HEK293 (cell line): ENCODE results near the gene GUF1.

Source experiments
- CTCF ChIA-PET: fragments of 350-600 bp; formaldehyde crosslinking; extraction: SDS; loops from one replicate; lab custom pipeline; 2021; ENCODE audit warnings: antibody characterized with exemption; lab: Yijun Ruan, JAX
- POLR2A ChIA-PET: fragments of 300-600 bp; formaldehyde crosslinking; extraction: SDS; loops from one replicate; lab custom pipeline; 2020; ENCODE audit warnings: antibody characterized with exemption, inconsistent platforms; lab: Yijun Ruan, JAX
- H3K27ac ChIP-seq: fragments of 200-500 bp; sonication (Bioruptor generic); 2 replicates; pipeline ENCODE4 v1.5.1; 2014; ENCODE audit warnings: low read depth, low read length, control low read depth, inconsistent platforms; ENCODE audit errors: extremely low read depth
- H3K36me3 ChIP-seq, 2 experiments: fragments of 200-500 bp in 1 of 2; sonication (Bioruptor generic) in 1 of 2; 1 replicate in 1 of 2; 2 replicates in 1 of 2; pipeline ENCODE4 v1.5.1; 2014 to 2017; ENCODE audit warnings: inconsistent platforms in 2 of 2, low read length in 2 of 2; ENCODE audit not compliant: control insufficient read depth in 2 of 2, insufficient read depth in 1 of 2
- H3K4me1 ChIP-seq: fragments of 200-500 bp; sonication (Bioruptor generic); 2 replicates; pipeline ENCODE4 v1.5.1; 2014; ENCODE audit warnings: mild to moderate bottlenecking, low read length, inconsistent platforms; ENCODE audit not compliant: control insufficient read depth, insufficient read depth
- H3K4me3 ChIP-seq: 2 replicates; pipeline ENCODE4 v1.5.1; 2011; ENCODE audit warnings: low read depth, mild to moderate bottlenecking, control low read depth, low read length, moderate library complexity
- H3K9me3 ChIP-seq: fragments of 200-500 bp; sonication (Bioruptor generic); 2 replicates; pipeline ENCODE4 v1.5.1; 2014; ENCODE audit warnings: low read depth, low read length, inconsistent platforms; ENCODE audit not compliant: control insufficient read depth, insufficient read depth
- ATF2 ChIP-seq: fragments of 450-650 bp; formaldehyde crosslinking; IDR thresholded peaks from 2 replicates; pipeline ENCODE4 v1.5.1; 2016; ENCODE audit warnings: missing biosample characterization, missing genetic modification characterization, low read depth
- BCL11A ChIP-seq: fragments of 450-650 bp; formaldehyde crosslinking; IDR thresholded peaks from 2 replicates; pipeline ENCODE4 v1.5.1; 2016; ENCODE audit warnings: low read depth, missing biosample characterization, missing genetic modification characterization
- EGR2 ChIP-seq: fragments of 450-650 bp; formaldehyde crosslinking; IDR thresholded peaks from 2 replicates; pipeline ENCODE4 v1.5.1; 2016; ENCODE audit warnings: low read depth, missing biosample characterization, missing genetic modification characterization
- KLF10 ChIP-seq: fragments of 450-650 bp; IDR thresholded peaks from 2 replicates; pipeline ENCODE4 v1.5.1; 2018; ENCODE audit warnings: missing biosample characterization, mild to moderate bottlenecking, missing genetic modification characterization
- KLF9 ChIP-seq: fragments of 450-650 bp; formaldehyde crosslinking; IDR thresholded peaks from 2 replicates; pipeline ENCODE4 v1.5.1; 2016; ENCODE audit warnings: missing biosample characterization, missing genetic modification characterization, low read depth
- REPIN1 ChIP-seq: fragments of 450-650 bp; formaldehyde crosslinking; IDR thresholded peaks from 2 replicates; pipeline ENCODE4 v1.5.1; 2017; ENCODE audit warnings: missing biosample characterization, missing genetic modification characterization, low read depth
- TRIM28 ChIP-seq: IDR thresholded peaks from 2 replicates; pipeline ENCODE4 v1.6.1; 2011; ENCODE audit warnings: low read length, control low read depth, borderline replicate concordance
- ZNF169 ChIP-seq: fragments of 450-650 bp; formaldehyde crosslinking; IDR thresholded peaks from 2 replicates; pipeline ENCODE4 v1.5.1; 2016; ENCODE audit warnings: missing biosample characterization, missing genetic modification characterization
- ZNF174 ChIP-seq: fragments of 450-650 bp; formaldehyde crosslinking; IDR thresholded peaks from 2 replicates; pipeline ENCODE4 v1.5.0; 2017; ENCODE audit warnings: missing biosample characterization, mild to moderate bottlenecking, missing genetic modification characterization
- ZNF223 ChIP-seq: fragments of 450-650 bp; formaldehyde crosslinking; IDR thresholded peaks from 2 replicates; pipeline ENCODE4 v1.5.1; 2016; ENCODE audit warnings: missing biosample characterization, missing genetic modification characterization
- ZNF341 ChIP-seq: fragments of 450-650 bp; formaldehyde crosslinking; IDR thresholded peaks from 2 replicates; pipeline ENCODE4; 2016; ENCODE audit warnings: low read depth, missing biosample characterization, missing genetic modification characterization
- ZNF362 ChIP-seq: fragments of 450-650 bp; formaldehyde crosslinking; IDR thresholded peaks from 2 replicates; pipeline ENCODE4 v1.5.1; 2016; ENCODE audit warnings: missing biosample characterization, missing genetic modification characterization
- ZNF529 ChIP-seq: fragments of 450-650 bp; formaldehyde crosslinking; IDR thresholded peaks from 2 replicates; pipeline ENCODE4 v1.5.1; 2017; ENCODE audit warnings: missing genetic modification characterization, missing biosample characterization; ENCODE audit not compliant: insufficient replicate concordance
- ZNF549 ChIP-seq: fragments of 450-650 bp; IDR thresholded peaks from 2 replicates; pipeline ENCODE4 v1.5.1; 2018; ENCODE audit warnings: missing biosample characterization, missing genetic modification characterization, mild to moderate bottlenecking, inconsistent platforms, moderate library complexity
- ZNF654 ChIP-seq: fragments of 450-650 bp; formaldehyde crosslinking; IDR thresholded peaks from 2 replicates; pipeline ENCODE4 v1.5.1; 2016; ENCODE audit warnings: low read depth, missing biosample characterization, missing genetic modification characterization
- ZNF701 ChIP-seq: fragments of 450-650 bp; formaldehyde crosslinking; IDR thresholded peaks from 2 replicates; pipeline ENCODE4 v1.5.1; 2016; ENCODE audit warnings: missing biosample characterization, missing genetic modification characterization
- ZNF747 ChIP-seq: fragments of 450-650 bp; formaldehyde crosslinking; IDR thresholded peaks from 2 replicates; pipeline ENCODE4 v1.5.1; 2016; ENCODE audit warnings: missing biosample characterization, missing genetic modification characterization
- TF ChIP-seq, protein P1 (sequence below): fragments of 450-650 bp; formaldehyde crosslinking; IDR thresholded peaks from 2 replicates; pipeline ENCODE4 v1.5.0; 2017; ENCODE audit warnings: missing biosample characterization, missing genetic modification characterization, borderline replicate concordance
- TF ChIP-seq, protein P2 (sequence below): fragments of 450-650 bp; IDR thresholded peaks from 2 replicates; pipeline ENCODE4 v1.5.1; 2018; ENCODE audit warnings: missing biosample characterization, mild to moderate bottlenecking, missing genetic modification characterization
- TF ChIP-seq, protein P3 (sequence below): fragments of 450-650 bp; formaldehyde crosslinking; IDR thresholded peaks from 2 replicates; pipeline ENCODE4 v1.5.1; 2016; ENCODE audit warnings: missing biosample characterization, missing genetic modification characterization
- TF ChIP-seq, protein P4 (sequence below): fragments of 450-650 bp; formaldehyde crosslinking; IDR thresholded peaks from 2 replicates; pipeline ENCODE4 v1.5.1; 2017; ENCODE audit warnings: missing biosample characterization, missing genetic modification characterization

GUF1 gene

DNA sequence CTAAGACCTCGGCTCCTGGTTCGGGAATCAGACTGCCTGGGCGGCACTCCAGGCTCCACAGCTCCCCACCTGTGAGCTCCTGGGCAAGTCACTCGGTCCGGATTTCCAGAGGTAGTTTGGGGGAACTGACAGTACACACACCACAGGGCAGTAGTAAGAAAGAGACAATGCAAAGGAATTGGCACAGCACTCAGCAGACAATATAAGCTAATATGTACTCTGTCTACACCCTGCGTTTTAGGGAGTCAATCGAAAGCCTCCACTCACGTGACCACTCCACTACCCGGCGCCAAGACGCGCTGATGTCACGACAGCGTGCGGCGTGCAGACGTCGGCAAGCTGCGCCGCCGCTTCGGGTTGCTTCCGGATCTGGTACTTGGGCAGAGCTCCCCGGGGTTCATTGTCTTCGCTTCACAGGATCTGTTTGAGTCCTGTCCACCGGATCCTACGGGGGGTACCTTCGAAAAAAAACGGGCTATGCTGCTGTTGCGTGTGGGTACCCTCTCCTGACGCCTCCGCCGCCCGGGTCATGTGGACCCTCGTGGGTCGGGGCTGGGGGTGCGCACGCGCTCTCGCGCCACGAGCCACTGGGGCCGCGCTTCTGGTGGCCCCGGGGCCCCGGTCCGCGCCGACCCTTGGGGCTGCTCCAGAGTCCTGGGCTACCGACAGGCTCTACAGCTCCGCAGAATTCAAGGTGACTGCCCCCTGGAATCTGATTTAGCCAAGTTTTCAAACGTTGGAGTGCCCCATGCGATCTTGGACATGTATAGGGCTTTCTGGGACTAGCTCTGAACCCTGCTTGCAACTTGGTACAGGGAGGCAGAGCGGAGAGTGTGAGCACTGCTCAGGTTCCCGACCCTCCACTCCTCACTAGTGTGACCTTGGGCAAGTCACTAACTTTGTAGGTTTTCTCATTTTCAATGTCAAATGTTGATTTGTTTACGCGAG lies at the start of gene GUF1 (continued):
- TF ChIP-seq, protein P1, sequence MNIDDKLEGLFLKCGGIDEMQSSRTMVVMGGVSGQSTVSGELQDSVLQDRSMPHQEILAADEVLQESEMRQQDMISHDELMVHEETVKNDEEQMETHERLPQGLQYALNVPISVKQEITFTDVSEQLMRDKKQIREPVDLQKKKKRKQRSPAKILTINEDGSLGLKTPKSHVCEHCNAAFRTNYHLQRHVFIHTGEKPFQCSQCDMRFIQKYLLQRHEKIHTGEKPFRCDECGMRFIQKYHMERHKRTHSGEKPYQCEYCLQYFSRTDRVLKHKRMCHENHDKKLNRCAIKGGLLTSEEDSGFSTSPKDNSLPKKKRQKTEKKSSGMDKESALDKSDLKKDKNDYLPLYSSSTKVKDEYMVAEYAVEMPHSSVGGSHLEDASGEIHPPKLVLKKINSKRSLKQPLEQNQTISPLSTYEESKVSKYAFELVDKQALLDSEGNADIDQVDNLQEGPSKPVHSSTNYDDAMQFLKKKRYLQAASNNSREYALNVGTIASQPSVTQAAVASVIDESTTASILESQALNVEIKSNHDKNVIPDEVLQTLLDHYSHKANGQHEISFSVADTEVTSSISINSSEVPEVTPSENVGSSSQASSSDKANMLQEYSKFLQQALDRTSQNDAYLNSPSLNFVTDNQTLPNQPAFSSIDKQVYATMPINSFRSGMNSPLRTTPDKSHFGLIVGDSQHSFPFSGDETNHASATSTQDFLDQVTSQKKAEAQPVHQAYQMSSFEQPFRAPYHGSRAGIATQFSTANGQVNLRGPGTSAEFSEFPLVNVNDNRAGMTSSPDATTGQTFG (tag by site-specific recombination), result no peak
- TF ChIP-seq ZNF549 (tag by site-specific recombination), result no peak
- peak; percentile 41; the same call in 1 of the 2 replicates for TF ChIP-seq TRIM28

DNA sequence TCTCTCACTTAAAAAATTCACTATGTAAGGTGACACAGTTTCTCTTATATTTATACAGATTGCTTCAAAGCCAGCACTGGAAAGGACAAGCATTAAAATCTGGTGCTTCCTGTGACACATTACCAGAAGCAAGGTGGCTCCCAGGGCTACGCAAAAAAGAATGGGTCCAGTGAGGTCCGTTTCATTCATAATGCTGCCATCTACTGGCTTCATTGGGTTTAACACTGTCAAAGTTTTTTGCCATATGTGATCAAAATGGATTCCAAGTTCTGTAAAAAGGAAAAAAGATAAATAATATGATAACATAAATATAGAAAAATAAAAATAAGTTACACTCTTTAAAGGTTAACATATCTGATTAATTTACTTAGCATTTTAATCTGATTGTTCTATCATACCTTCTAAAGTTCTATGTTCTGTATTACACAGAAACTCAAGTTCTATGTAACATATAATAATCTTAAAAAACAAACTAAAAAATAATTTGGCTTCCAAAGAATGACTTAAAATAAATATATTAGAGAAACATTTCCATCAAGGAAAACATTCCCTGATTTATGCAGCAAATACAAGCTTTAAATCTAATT lies 48.8 kb upstream of the GUF1 start:
- CTCF ChIA-PET, result interaction anchor here (0.5 to 1.1 kb wide), 7 partner anchors 13 to 1498 kb away, joined by 3 to 9 read pairs (median 4); partner anchors contain the start of gene YIPF7

DNA sequence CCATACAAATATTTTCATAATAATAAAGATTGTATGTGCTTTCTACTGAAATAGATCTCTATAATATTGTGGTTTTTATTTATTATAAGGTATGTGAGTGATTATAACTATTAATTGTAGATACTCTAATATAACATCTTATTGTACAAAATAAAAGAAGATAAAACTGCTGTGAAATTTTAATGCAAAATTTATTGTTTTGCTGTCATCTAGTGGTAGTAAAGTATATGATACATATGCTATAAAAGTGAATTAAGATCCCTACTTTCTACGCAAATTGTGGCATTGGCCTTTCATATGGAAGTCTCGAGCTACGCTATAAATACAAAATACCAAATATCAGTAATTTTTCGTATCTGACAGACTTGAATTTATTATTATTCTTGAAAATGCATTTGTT lies 46.1 kb upstream of the GUF1 start:
- ChIA-PET POLR2A (no interaction called here), CTCF (interaction anchor here (0.7 kb wide), 1 partner anchor 179 kb away, joined by 3 read pairs; no protein-coding TSS in a partner anchor)
- Histone ChIP-seq H3K27ac (no peak overlapping the region), H3K9me3 (no peaks in the 10 kb centered on the region), H3K4me3 (no peak overlapping the region), H3K4me1 (no peaks in the 10 kb centered on the region), H3K36me3 (no peaks in the 10 kb centered on the region)
- TF ChIP-seq EGR2 (tag by site-specific recombination) (no peak), KLF9 (no peak), ZNF529 (tag by site-specific recombination) (no peak), TRIM28 (no peak), ZNF223 (no peak), ZNF747 (tag by site-specific recombination) (no peak), ZNF169 (tag by site-specific recombination) (no peak), KLF10 (tag by site-specific recombination) (no peak), ZNF362 (tag by site-specific recombination) (no peak), BCL11A (tag by site-specific recombination) (no peak), REPIN1 (tag by site-specific recombination) (no peak), ZNF174 (tag by site-specific recombination) (no peak), ATF2 (tag by site-specific recombination) (no peak), ZNF341 (tag by site-specific recombination) (no peak)
- TF ChIP-seq, protein P2, sequence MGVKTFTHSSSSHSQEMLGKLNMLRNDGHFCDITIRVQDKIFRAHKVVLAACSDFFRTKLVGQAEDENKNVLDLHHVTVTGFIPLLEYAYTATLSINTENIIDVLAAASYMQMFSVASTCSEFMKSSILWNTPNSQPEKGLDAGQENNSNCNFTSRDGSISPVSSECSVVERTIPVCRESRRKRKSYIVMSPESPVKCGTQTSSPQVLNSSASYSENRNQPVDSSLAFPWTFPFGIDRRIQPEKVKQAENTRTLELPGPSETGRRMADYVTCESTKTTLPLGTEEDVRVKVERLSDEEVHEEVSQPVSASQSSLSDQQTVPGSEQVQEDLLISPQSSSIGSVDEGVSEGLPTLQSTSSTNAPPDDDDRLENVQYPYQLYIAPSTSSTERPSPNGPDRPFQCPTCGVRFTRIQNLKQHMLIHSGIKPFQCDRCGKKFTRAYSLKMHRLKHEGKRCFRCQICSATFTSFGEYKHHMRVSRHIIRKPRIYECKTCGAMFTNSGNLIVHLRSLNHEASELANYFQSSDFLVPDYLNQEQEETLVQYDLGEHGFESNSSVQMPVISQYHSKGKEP (tag by site-specific recombination), result no peak
- TF ChIP-seq, protein P3, sequence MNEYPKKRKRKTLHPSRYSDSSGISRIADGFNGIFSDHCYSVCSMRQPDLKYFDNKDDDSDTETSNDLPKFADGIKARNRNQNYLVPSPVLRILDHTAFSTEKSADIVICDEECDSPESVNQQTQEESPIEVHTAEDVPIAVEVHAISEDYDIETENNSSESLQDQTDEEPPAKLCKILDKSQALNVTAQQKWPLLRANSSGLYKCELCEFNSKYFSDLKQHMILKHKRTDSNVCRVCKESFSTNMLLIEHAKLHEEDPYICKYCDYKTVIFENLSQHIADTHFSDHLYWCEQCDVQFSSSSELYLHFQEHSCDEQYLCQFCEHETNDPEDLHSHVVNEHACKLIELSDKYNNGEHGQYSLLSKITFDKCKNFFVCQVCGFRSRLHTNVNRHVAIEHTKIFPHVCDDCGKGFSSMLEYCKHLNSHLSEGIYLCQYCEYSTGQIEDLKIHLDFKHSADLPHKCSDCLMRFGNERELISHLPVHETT (tag by site-specific recombination), result no peak
- TF ChIP-seq, protein P4, sequence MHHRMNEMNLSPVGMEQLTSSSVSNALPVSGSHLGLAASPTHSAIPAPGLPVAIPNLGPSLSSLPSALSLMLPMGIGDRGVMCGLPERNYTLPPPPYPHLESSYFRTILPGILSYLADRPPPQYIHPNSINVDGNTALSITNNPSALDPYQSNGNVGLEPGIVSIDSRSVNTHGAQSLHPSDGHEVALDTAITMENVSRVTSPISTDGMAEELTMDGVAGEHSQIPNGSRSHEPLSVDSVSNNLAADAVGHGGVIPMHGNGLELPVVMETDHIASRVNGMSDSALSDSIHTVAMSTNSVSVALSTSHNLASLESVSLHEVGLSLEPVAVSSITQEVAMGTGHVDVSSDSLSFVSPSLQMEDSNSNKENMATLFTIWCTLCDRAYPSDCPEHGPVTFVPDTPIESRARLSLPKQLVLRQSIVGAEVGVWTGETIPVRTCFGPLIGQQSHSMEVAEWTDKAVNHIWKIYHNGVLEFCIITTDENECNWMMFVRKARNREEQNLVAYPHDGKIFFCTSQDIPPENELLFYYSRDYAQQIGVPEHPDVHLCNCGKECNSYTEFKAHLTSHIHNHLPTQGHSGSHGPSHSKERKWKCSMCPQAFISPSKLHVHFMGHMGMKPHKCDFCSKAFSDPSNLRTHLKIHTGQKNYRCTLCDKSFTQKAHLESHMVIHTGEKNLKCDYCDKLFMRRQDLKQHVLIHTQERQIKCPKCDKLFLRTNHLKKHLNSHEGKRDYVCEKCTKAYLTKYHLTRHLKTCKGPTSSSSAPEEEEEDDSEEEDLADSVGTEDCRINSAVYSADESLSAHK (tag by site-specific recombination), result no peak

More for the DNA sequence above, 48.8 kb upstream of the GUF1 start:
- Histone ChIP-seq H3K4me1 (no peaks in the 10 kb centered on the region), H3K9me3 (no peaks in the 10 kb centered on the region), H3K27ac (no peak overlapping the region), H3K36me3 (no peaks in the 10 kb centered on the region), H3K4me3 (no peak overlapping the region)
- TF ChIP-seq ZNF701 (tag by site-specific recombination), result no peak
- peak; percentile 67 for TF ChIP-seq ZNF654 (tag by site-specific recombination)
- POLR2A ChIA-PET, result no interaction called here
